Ishikawa (cell line): ENCODE results near the gene MAST2.

Experiments used
- EP300 ChIP-seq: IDR thresholded peaks from 2 replicates; pipeline ENCODE4 v1.6.1; 2012; ENCODE audit warnings: borderline replicate concordance
- FOXM1 ChIP-seq: IDR thresholded peaks from 2 replicates; pipeline ENCODE4 v1.6.1; 2012; ENCODE audit warnings: low read depth, borderline replicate concordance
- TAF1 ChIP-seq: IDR thresholded peaks from 2 replicates; pipeline ENCODE4 v1.6.1; 2012; ENCODE audit warnings: low read depth, mild to moderate bottlenecking
- YY1 ChIP-seq: IDR thresholded peaks from 2 replicates; pipeline ENCODE4 v1.6.1; 2012; ENCODE audit warnings: low read depth
- TF ChIP-seq, protein P1 (sequence below): IDR thresholded peaks from 2 replicates; pipeline ENCODE4 v1.6.1; 2012; ENCODE audit warnings: low read depth, mild to moderate bottlenecking

DNA sequence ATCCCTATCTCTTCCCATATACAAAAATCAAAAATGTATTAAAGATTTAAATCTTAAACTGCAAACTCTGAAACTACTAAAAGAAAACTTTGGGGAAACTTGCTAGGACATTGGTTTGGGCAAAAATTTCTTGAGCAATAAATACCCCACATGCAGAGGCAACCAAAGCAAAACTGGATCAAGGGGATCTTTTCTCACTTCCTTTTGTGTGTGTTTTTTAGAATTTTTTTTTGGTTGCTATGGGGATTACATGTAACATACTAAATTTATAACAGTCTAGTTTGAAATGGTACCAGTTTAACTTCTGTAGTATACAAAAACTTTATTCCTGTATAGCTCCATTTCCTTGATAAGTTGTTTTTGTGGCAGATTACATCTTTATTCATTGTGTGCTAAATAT, 16.8 kb downstream of the MAST2 start:
- no peak for TF ChIP-seq EP300
- TF ChIP-seq FOXM1, result no peak
- TF ChIP-seq, protein P1, sequence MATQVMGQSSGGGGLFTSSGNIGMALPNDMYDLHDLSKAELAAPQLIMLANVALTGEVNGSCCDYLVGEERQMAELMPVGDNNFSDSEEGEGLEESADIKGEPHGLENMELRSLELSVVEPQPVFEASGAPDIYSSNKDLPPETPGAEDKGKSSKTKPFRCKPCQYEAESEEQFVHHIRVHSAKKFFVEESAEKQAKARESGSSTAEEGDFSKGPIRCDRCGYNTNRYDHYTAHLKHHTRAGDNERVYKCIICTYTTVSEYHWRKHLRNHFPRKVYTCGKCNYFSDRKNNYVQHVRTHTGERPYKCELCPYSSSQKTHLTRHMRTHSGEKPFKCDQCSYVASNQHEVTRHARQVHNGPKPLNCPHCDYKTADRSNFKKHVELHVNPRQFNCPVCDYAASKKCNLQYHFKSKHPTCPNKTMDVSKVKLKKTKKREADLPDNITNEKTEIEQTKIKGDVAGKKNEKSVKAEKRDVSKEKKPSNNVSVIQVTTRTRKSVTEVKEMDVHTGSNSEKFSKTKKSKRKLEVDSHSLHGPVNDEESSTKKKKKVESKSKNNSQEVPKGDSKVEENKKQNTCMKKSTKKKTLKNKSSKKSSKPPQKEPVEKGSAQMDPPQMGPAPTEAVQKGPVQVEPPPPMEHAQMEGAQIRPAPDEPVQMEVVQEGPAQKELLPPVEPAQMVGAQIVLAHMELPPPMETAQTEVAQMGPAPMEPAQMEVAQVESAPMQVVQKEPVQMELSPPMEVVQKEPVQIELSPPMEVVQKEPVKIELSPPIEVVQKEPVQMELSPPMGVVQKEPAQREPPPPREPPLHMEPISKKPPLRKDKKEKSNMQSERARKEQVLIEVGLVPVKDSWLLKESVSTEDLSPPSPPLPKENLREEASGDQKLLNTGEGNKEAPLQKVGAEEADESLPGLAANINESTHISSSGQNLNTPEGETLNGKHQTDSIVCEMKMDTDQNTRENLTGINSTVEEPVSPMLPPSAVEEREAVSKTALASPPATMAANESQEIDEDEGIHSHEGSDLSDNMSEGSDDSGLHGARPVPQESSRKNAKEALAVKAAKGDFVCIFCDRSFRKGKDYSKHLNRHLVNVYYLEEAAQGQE, result no peak
- TF ChIP-seq TAF1, result no peak
- no peak for TF ChIP-seq YY1
